Measurements from ENCODE around the gene INHBB. TPM values are rescaled to one million over a fixed set of nuclear protein-coding genes. Genes with fewer than 3 reads are reported as not detected.

The INHBB gene
- total RNA-seq, 4 donors from 2014 or later: 0.31 to 8.4 (median 3.4) TPM

DNA sequence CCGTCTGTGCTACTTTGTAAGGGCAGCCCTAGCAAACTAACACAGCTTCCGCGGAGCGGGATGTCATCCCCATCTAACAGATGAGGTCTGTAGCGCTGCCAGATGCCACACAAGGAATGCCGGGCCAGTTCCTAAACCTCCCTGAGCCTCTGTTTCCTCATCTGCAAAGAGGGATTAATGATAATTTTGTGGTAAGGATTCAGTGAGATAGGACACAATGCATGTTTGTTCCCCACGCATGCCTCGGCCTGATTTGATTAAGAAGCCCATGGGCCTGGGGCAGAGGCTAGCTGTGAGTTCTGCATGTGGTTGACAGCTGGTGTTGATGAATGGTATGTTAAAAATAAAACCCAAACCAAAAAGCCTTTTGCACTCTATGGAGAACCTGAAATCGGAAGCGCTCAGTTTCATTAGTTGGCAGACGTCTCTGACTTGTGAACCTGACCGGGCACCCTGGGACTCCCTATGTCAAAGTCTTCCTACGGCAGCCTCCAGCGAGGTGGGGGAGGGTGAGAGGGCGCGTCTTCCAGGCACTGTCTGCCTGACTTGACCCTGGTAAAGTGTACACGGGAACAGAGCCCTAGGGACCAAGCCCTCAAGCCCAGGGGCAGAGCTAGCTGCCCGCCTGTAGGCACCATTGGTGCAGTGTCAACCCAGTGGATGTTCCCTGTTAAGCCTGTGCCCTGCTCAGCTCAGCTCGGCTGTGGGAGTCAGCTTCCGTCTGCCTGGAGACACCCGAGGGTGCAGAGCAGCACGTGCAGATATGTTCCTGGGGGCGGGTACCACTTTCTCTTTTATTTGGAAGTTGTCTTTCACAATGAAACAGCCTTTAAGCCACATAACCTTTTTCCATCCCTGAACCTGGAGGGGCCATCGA, 14.8 kb upstream of the INHBB start:
- ATAC-seq: no peak
- no peak overlapping the region for H3K27ac ChIP-seq
- H3K36me3 ChIP-seq: no peaks in the 10 kb centered on the region
- no peaks in the 10 kb centered on the region for H3K4me1 ChIP-seq
- no peak overlapping the region for H3K4me3 ChIP-seq
- no peak for TF ChIP-seq POLR2A (IDR thresholded peaks at IDR 0.05)
- TF ChIP-seq POLR2AphosphoS5 (IDR thresholded peaks at IDR 0.05): no peak
- TF ChIP-seq, protein P1, sequence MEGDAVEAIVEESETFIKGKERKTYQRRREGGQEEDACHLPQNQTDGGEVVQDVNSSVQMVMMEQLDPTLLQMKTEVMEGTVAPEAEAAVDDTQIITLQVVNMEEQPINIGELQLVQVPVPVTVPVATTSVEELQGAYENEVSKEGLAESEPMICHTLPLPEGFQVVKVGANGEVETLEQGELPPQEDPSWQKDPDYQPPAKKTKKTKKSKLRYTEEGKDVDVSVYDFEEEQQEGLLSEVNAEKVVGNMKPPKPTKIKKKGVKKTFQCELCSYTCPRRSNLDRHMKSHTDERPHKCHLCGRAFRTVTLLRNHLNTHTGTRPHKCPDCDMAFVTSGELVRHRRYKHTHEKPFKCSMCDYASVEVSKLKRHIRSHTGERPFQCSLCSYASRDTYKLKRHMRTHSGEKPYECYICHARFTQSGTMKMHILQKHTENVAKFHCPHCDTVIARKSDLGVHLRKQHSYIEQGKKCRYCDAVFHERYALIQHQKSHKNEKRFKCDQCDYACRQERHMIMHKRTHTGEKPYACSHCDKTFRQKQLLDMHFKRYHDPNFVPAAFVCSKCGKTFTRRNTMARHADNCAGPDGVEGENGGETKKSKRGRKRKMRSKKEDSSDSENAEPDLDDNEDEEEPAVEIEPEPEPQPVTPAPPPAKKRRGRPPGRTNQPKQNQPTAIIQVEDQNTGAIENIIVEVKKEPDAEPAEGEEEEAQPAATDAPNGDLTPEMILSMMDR (IDR thresholded peaks at IDR 0.05): no peak
- TF ChIP-seq EP300 (IDR thresholded peaks at IDR 0.05): no peak
- WGBS, 2 donors (ENCODE audit: low coverage in 1 of 2): 76 to 87% methylated on average over 8 to 21 of the region's 24 CpGs
- peaks cover 0 to 5% (median 0%) of the 10 kb centered on the region in 3 donors for H3K9me3 ChIP-seq
- peaks cover 17% of the 10 kb centered on the region for H3K27me3 ChIP-seq

DNA sequence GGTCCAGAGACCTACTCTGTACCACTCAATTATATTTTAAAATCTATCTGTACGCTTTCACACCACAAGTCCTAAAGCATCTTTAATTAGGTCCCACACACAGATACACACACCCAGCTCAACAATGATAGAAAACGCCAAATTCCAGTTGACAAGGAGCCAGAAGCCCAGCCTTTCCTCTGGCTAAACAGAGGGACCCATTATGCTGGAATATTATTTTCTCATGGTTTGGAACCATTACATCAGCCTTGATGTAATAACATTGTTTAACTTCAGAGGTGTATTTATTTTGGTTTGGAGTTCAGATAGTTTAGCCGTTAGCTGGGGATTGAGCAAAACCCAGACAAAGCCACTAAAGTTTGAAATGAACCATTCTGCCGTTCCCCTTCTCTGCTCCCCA, 14.0 kb upstream of the INHBB start:
- H3K4me3 ChIP-seq: no peak overlapping the region
- H3K36me3 ChIP-seq: no peaks in the 10 kb centered on the region
- H3K4me1 ChIP-seq: no peaks in the 10 kb centered on the region
- 63 to 73% methylated on average over 4 of the region's 4 CpGs for WGBS, 2 donors (ENCODE audit: low coverage in 1 of 2)
- TF ChIP-seq POLR2AphosphoS5 (IDR thresholded peaks at IDR 0.05): no peak
- TF ChIP-seq EP300 (IDR thresholded peaks at IDR 0.05): no peak
- TF ChIP-seq, protein P1 (IDR thresholded peaks at IDR 0.05): no peak
- no peak for TF ChIP-seq POLR2A (IDR thresholded peaks at IDR 0.05)
- peaks cover 24% of the 10 kb centered on the region for H3K27me3 ChIP-seq
- H3K27ac ChIP-seq: no peak overlapping the region
- no peak for ATAC-seq
- peaks cover 0 to 5% (median 0%) of the 10 kb centered on the region in 3 donors for H3K9me3 ChIP-seq

DNA sequence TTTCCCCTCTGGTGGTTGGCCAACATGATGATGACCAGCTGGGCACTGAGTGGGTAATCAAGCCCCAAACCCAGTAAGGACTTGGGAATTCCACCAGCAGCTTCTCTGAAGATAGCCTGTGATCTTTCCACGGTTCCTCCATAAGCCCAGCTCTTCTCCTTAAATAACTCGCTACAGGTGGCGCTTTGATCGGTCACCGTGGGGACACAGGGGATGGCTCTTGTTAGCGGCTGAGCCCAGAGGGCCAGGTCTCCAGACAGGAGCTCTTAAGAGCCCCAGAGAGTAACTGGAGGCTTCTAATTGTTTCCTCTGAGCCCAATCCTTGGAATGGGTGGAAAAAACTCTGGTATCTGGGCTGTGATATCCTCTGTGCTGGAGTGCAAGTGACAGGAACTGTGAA, 13.6 kb upstream of the INHBB start:
- Histone ChIP-seq H3K9me3 (peaks cover 0 to 5% (median 0%) of the 10 kb centered on the region in 3 donors), H3K27ac (no peak overlapping the region), H3K36me3 (no peaks in the 10 kb centered on the region), H3K4me1 (no peaks in the 10 kb centered on the region), H3K4me3 (no peak overlapping the region), H3K27me3 (peaks cover 29% of the 10 kb centered on the region)
- TF ChIP-seq POLR2AphosphoS5 (IDR thresholded peaks at IDR 0.05) (no peak), POLR2A (IDR thresholded peaks at IDR 0.05) (no peak), EP300 (IDR thresholded peaks at IDR 0.05) (no peak)
- TF ChIP-seq, protein P1 (IDR thresholded peaks at IDR 0.05): no peak
- no CpG with 5 or more reads among the region's 6 CpGs for WGBS, 2 donors (ENCODE audit: low coverage in 1 of 2)
- no peak for ATAC-seq

DNA sequence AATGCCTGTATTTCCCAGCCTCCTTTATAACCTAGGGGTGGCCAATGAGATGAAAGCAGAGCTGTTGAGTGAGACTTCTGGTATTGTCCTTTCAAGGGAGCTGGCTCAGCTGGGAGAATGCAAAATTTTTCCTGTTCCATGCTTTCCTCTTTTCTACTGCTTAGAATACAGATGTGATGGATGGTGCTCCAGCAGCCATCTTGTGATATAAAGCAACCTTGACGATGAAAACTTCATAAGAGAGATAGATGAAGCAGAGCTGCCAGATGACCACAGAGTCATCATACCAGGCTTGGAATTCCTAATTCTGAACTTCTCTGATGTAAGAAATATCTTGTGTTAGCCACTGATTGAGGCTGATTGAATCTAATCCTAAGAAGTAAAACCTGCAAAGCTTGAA, 11.9 kb upstream of the INHBB start:
- Histone ChIP-seq H3K4me3 (no peak overlapping the region), H3K9me3 (peaks cover 0 to 5% (median 0%) of the 10 kb centered on the region in 3 donors), H3K27me3 (peaks cover 35% of the 10 kb centered on the region), H3K36me3 (no peaks in the 10 kb centered on the region), H3K27ac (no peak overlapping the region), H3K4me1 (no peaks in the 10 kb centered on the region)
- TF ChIP-seq POLR2A (IDR thresholded peaks at IDR 0.05) (no peak), POLR2AphosphoS5 (IDR thresholded peaks at IDR 0.05) (no peak), EP300 (IDR thresholded peaks at IDR 0.05) (no peak)
- TF ChIP-seq, protein P1 (IDR thresholded peaks at IDR 0.05): no peak
- WGBS, 2 donors (ENCODE audit: low coverage in 1 of 2): 100% methylated on average over 1 of the region's 1 CpG
- no peak for ATAC-seq

DNA sequence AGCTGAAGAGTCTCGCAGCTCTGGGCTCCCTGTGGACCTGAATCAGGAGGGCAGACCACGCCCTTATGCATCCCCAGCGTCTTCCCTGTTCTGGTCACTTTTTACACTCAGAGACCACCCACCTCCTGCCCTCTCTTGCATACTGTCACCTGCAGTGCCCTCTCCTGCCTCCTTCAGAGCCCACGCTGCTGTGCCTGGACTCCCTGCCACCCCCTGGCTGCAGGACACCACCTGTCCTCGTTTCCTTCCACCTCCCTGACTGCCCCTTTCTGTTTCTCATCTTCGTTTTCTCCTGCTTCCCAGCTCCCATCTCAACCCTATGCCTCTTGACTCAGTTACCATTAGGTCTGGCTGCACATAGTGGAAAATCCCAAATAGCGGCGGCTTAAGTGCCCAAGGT, 9.2 kb upstream of the INHBB start:
- ATAC-seq: no peak
- Histone ChIP-seq H3K9me3 (peaks cover 0 to 5% (median 0%) of the 10 kb centered on the region in 3 donors), H3K4me3 (no peak overlapping the region), H3K36me3 (no peaks in the 10 kb centered on the region), H3K27me3 (peaks cover 59% of the 10 kb centered on the region), H3K4me1 (no peaks in the 10 kb centered on the region), H3K27ac (no peak overlapping the region)
- no peak for TF ChIP-seq POLR2AphosphoS5 (IDR thresholded peaks at IDR 0.05)
- TF ChIP-seq, protein P1 (IDR thresholded peaks at IDR 0.05): no peak
- TF ChIP-seq EP300 (IDR thresholded peaks at IDR 0.05): no peak
- TF ChIP-seq POLR2A (IDR thresholded peaks at IDR 0.05): no peak
- WGBS, 2 donors (ENCODE audit: low coverage in 1 of 2): 40 to 77% methylated on average over 1 to 5 of the region's 8 CpGs
